Caco-2 (cell line): ENCODE data around the gene TFAP2B. TPM values are rescaled to one million over a fixed set of nuclear protein-coding genes. Genes with fewer than 3 reads are reported as not detected.

Source experiments
- BruUV-seq: library from RNA; stranded (reverse); fragments of 400-500 nt; replicated peaks from 2 replicates; lab custom pipeline; 2021; lab: Mats Ljungman, UMichigan
- CTCF ChIA-PET: fragments of 300-600 bp; sonication (Branson Sonifier 250); formaldehyde crosslinking; loops from one replicate; lab custom pipeline; 2022; ENCODE audit warnings: antibody characterized with exemption; lab: Charles Lee
- POLR2A ChIA-PET: fragments of 300-600 bp; sonication (Branson Sonifier 250); formaldehyde crosslinking; loops from one replicate; lab custom pipeline; 2022; ENCODE audit warnings: antibody characterized with exemption; lab: Charles Lee
- DNase-seq, 2 experiments: peaks; one replicate each; pipeline versions ENCODE4 v3.0.0 to v3.0.0-alpha.2; 2020 to 2022
- H3K27me3 ChIP-seq: replicated peaks from 2 replicates; pipeline ENCODE4 v1.6.0; 2011; ENCODE audit warnings: low read length; ENCODE audit not compliant: control insufficient read depth, insufficient read depth
- H3K36me3 ChIP-seq: 2 replicates; pipeline ENCODE4 v1.5.1; 2011; ENCODE audit warnings: low read length; ENCODE audit not compliant: control insufficient read depth, insufficient read depth
- H3K4me1 ChIP-seq: fragments of 250-450 bp; sonication (Bioruptor Pico); 2 replicates; pipeline ENCODE4 v1.5.1; 2020; ENCODE audit warnings: mild to moderate bottlenecking
- H3K4me3 ChIP-seq: 2 replicates; pipeline ENCODE4 v1.5.1; 2011; ENCODE audit warnings: low read depth, mild to moderate bottlenecking, control low read depth, low read length
- H3K9me3 ChIP-seq: fragments of 250-450 bp; sonication (Bioruptor Pico); 2 replicates; pipeline ENCODE4 v1.5.1; 2020; ENCODE audit warnings: mild to moderate bottlenecking, moderate library complexity
- H3K27ac Mint-ChIP-seq: one replicate; pipeline ENCODE4 v1.8.0; 2022; ENCODE audit warnings: mixed read lengths; ENCODE audit not compliant: unreplicated experiment
- H3K27me3 Mint-ChIP-seq: one replicate; pipeline ENCODE4 v1.8.0; 2022; ENCODE audit warnings: mixed read lengths; ENCODE audit not compliant: insufficient read depth, unreplicated experiment
- H3K36me3 Mint-ChIP-seq: one replicate; pipeline ENCODE4 v1.8.0; 2022; ENCODE audit warnings: mild to moderate bottlenecking, mixed read lengths; ENCODE audit not compliant: insufficient read depth, unreplicated experiment
- H3K4me1 Mint-ChIP-seq: one replicate; pipeline ENCODE4 v1.8.0; 2022; ENCODE audit warnings: low read depth, mixed read lengths; ENCODE audit not compliant: unreplicated experiment
- H3K4me3 Mint-ChIP-seq: one replicate; pipeline ENCODE4 v1.8.0; 2022; ENCODE audit warnings: mild to moderate bottlenecking, moderate library complexity, mixed read lengths; ENCODE audit not compliant: unreplicated experiment
- H3K9me3 Mint-ChIP-seq: one replicate; pipeline ENCODE4 v1.8.0; 2022; ENCODE audit warnings: mixed read lengths; ENCODE audit not compliant: unreplicated experiment
- intact Hi-C: fragments of 100-400 bp; cut with micrococcal nuclease; formaldehyde crosslinking; loops from one replicate; pipeline ENCODE4 v1.10.0; 2022; ENCODE audit not compliant: unreplicated experiment
- total RNA-seq: library from RNA; stranded (reverse); gene quantifications from 2 replicates; pipeline ENCODE4 v1.2.3, GENCODE V29; 2022
- TF ChIP-seq, protein P1 (sequence below), 2 experiments: fragments of 200-600 bp in 1 of 2; IDR thresholded peaks; 1 replicate in 1 of 2; 2 replicates in 1 of 2; pipeline versions ENCODE4 v1.5.1 to v1.8.0; 2011 to 2022; ENCODE audit warnings: antibody characterized with exemption in 1 of 2, control low read depth in 1 of 2, inconsistent platforms in 1 of 2, low read depth in 1 of 2, low read length in 1 of 2, mild to moderate bottlenecking in 1 of 2, moderate library complexity in 1 of 2; ENCODE audit not compliant: insufficient read depth in 1 of 2, severe bottlenecking in 1 of 2, unreplicated experiment in 1 of 2

Gene TFAP2B
- total RNA-seq, 1 experiment from 2014 or later: not detected

- Histone ChIP-seq H3K9me3 (no peaks in the 10 kb centered on the region), H3K4me3 (peak overlapping the region; percentile 19), H3K27me3 (no peaks in the 10 kb centered on the region), H3K36me3 (no peaks in the 10 kb centered on the region), H3K4me1 (peaks cover 2% of the 10 kb centered on the region; the same call in 1 of the 2 replicates)
- CTCF ChIA-PET: no interaction called here
- Mint-ChIP-seq H3K27ac (no peak overlapping the region), H3K4me1 (peaks cover 3% of the 10 kb centered on the region), H3K4me3 (peak overlapping the region; percentile 74), H3K27me3 (peaks cover 9% of the 10 kb centered on the region), H3K9me3 (no peaks in the 10 kb centered on the region), H3K36me3 (no peaks in the 10 kb centered on the region)
- BruUV-seq: no TSS peak
- intact Hi-C loops: loop anchor here (1.0 to 2.0 kb wide), 7 partner anchors 535 to 1234 kb away; no protein-coding TSS in a partner anchor
- POLR2A ChIA-PET: no interaction called here
- DNase-seq: no peak
- TF ChIP-seq, protein P1, sequence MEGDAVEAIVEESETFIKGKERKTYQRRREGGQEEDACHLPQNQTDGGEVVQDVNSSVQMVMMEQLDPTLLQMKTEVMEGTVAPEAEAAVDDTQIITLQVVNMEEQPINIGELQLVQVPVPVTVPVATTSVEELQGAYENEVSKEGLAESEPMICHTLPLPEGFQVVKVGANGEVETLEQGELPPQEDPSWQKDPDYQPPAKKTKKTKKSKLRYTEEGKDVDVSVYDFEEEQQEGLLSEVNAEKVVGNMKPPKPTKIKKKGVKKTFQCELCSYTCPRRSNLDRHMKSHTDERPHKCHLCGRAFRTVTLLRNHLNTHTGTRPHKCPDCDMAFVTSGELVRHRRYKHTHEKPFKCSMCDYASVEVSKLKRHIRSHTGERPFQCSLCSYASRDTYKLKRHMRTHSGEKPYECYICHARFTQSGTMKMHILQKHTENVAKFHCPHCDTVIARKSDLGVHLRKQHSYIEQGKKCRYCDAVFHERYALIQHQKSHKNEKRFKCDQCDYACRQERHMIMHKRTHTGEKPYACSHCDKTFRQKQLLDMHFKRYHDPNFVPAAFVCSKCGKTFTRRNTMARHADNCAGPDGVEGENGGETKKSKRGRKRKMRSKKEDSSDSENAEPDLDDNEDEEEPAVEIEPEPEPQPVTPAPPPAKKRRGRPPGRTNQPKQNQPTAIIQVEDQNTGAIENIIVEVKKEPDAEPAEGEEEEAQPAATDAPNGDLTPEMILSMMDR (IDR thresholded peaks at IDR 0.05; ENCODE audit: insufficient read depth in 1 of 2, low read depth in 1 of 2, low read length in 1 of 2, severe bottlenecking in 1 of 2, unreplicated experiment in 1 of 2): peak; percentile 36
Measured at GRCh38 chr6:50815436-50816114, 3.1 kb upstream of the TFAP2B start.

DNA sequence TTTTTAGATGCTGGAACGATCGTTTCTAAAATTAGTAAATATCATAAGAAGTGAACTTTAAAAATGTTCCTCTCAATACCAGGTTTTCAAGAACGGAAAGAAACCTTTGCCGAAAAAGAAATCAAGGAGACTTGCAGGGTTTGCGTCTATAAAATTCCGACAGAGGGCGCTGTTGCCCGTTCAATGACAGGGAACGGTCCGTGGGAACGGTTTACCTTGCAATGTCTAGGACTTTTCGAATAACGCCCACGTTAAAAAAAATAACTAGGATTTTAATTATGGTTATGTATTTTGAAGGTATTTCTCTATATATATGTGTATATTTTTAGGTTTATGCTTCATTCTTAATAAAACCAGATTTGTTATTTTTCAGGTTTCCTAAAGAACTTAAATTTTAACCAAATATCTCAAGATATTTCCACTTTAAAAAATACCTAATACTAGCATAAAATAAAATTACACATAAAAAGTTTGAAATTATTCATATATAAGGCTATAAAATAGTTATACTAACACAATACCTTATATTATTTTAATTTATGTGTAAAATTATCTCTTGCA, 2.5 kb upstream of the TFAP2B start:
- intact Hi-C loops: loop anchor here (1.0 to 2.0 kb wide), 6 partner anchors 534 to 1233 kb away; no protein-coding TSS in a partner anchor
- Mint-ChIP-seq H3K9me3 (no peaks in the 10 kb centered on the region), H3K4me3 (peak overlapping the region; percentile 74), H3K36me3 (no peaks in the 10 kb centered on the region), H3K27ac (no peak overlapping the region), H3K27me3 (peaks cover 12% of the 10 kb centered on the region), H3K4me1 (peaks cover 9% of the 10 kb centered on the region)
- H3K4me1 ChIP-seq: peaks cover 5% of the 10 kb centered on the region; the same call in 1 of the 2 replicates
- peak; percentile 60 to 71 for DNase-seq
- no peaks in the 10 kb centered on the region for H3K27me3 ChIP-seq
- no peaks in the 10 kb centered on the region for H3K36me3 ChIP-seq
- ChIA-PET POLR2A (no interaction called here), CTCF (no interaction called here)
- BruUV-seq: no TSS peak
- H3K4me3 ChIP-seq: peak overlapping the region; percentile 19
- TF ChIP-seq, protein P1 (IDR thresholded peaks at IDR 0.05; ENCODE audit: insufficient read depth in 1 of 2, low read depth in 1 of 2, low read length in 1 of 2, severe bottlenecking in 1 of 2, unreplicated experiment in 1 of 2): peak; percentile 70 to 73
- H3K9me3 ChIP-seq: no peaks in the 10 kb centered on the region

GRCh38 chr6:50816947-50817645, 1.6 kb upstream of the TFAP2B start:
- no peaks in the 10 kb centered on the region for H3K9me3 ChIP-seq
- ChIA-PET CTCF (no interaction called here), POLR2A (no interaction called here)
- no peaks in the 10 kb centered on the region for H3K27me3 ChIP-seq
- no peaks in the 10 kb centered on the region for H3K36me3 ChIP-seq
- no TSS peak for BruUV-seq
- H3K36me3 Mint-ChIP-seq: no peaks in the 10 kb centered on the region
- H3K9me3 Mint-ChIP-seq: no peaks in the 10 kb centered on the region
- H3K4me3 ChIP-seq: no peak overlapping the region
- intact Hi-C loops: loop anchor here (1.0 to 2.0 kb wide), 6 partner anchors 533 to 1232 kb away; no protein-coding TSS in a partner anchor
- peaks cover 18% of the 10 kb centered on the region for H3K27me3 Mint-ChIP-seq
- H3K4me3 Mint-ChIP-seq: no peak overlapping the region
- peaks cover 18% of the 10 kb centered on the region for H3K4me1 Mint-ChIP-seq
- no peak overlapping the region for H3K27ac Mint-ChIP-seq
- peaks cover 5% of the 10 kb centered on the region; the same call in 1 of the 2 replicates for H3K4me1 ChIP-seq
- TF ChIP-seq, protein P1 (IDR thresholded peaks at IDR 0.05; ENCODE audit: insufficient read depth in 1 of 2, low read depth in 1 of 2, low read length in 1 of 2, severe bottlenecking in 1 of 2, unreplicated experiment in 1 of 2): no peak
- DNase-seq: no peak
